Lung (tissue), 12 donors: ENCODE results near the gene LLPH. TPM values are rescaled to one million over a fixed set of nuclear protein-coding genes. Genes with fewer than 3 reads are reported as not detected.

Experiments used
- ATAC-seq: fragments of 200-7000 bp; cut with Tn5 transposase; one replicate; pipeline ENCODE4 v1.9.1; 2020; ENCODE audit warnings: moderate number of reproducible peaks; ENCODE audit not compliant: insufficient read depth, low FRiP score
- DNase-seq, 3 donors: peaks; one replicate each; pipeline ENCODE4 v3.0.0-alpha.2; 2013 to 2017
- H3K27ac ChIP-seq, 2 donors: one replicate each; pipeline ENCODE4 v1.5.1; 2013; ENCODE audit warnings: mild to moderate bottlenecking in 2 of 2, moderate library complexity in 2 of 2, control low read depth in 1 of 2, inconsistent platforms in 1 of 2, low read depth in 1 of 2, low read length in 1 of 2
- H3K27me3 ChIP-seq, 3 donors: one replicate each; pipeline ENCODE4 v1.5.1; 2013; ENCODE audit warnings: low read length in 2 of 3; ENCODE audit not compliant: control insufficient read depth in 3 of 3, insufficient read depth in 3 of 3
- H3K36me3 ChIP-seq, 4 donors: one replicate each; pipeline ENCODE4 v1.5.1; 2013; ENCODE audit warnings: low read length in 4 of 4, mild to moderate bottlenecking in 1 of 4, moderate library complexity in 1 of 4; ENCODE audit not compliant: control insufficient read depth in 4 of 4, insufficient read depth in 4 of 4
- H3K4me1 ChIP-seq, 5 donors: one replicate each; pipeline ENCODE4 v1.5.1; 2013; ENCODE audit warnings: low read length in 5 of 5, mild to moderate bottlenecking in 2 of 5, moderate library complexity in 1 of 5; ENCODE audit not compliant: control insufficient read depth in 5 of 5, insufficient read depth in 5 of 5
- H3K4me3 ChIP-seq: one replicate; pipeline ENCODE4 v1.5.1; 2013; ENCODE audit warnings: mild to moderate bottlenecking, control low read depth, moderate library complexity
- H3K9ac ChIP-seq, 2 donors: one replicate each; pipeline ENCODE4 v1.5.1; 2013; ENCODE audit warnings: low read length in 2 of 2, control low read depth in 1 of 2; ENCODE audit not compliant: insufficient read depth in 1 of 2
- H3K9me3 ChIP-seq, 4 donors: one replicate each; pipeline ENCODE4 v1.5.1; 2013; ENCODE audit warnings: low read length in 3 of 4, mild to moderate bottlenecking in 1 of 4, moderate library complexity in 1 of 4; ENCODE audit not compliant: control insufficient read depth in 4 of 4, insufficient read depth in 3 of 4
- WGBS, 2 donors: extraction: QIAGEN DNeasy Blood & Tissue Kit; methylation state at CpG; one replicate each; pipeline ENCODE4 v1.1.7; 2013; 5-methylcytosine and 5-hydroxymethylcytosine counted together
- polyA plus RNA-seq, 2 donors: library from polyadenylated mRNA; stranded (reverse); fragments of 200-250 nt; gene quantifications; one replicate each; pipeline ENCODE4 v1.2.1, GENCODE V29; 2013
- total RNA-seq, 2 donors: library from RNA; depleted of rRNA in 1 of 2; stranded (reverse); fragments of >200 nt in 1 of 2; gene quantifications; one replicate each; pipeline ENCODE4 v1.2.1, GENCODE V29; 2014 to 2021
- TF ChIP-seq, protein P1 (sequence below): IDR thresholded peaks from 2 replicates; pipeline ENCODE4 v1.5.1; 2012; ENCODE audit warnings: mild to moderate bottlenecking; ENCODE audit errors: control extremely low read depth, extremely low read depth
- donor health status: control.
- donor health status: control.
- donor health status: Bipolar disorder and iron deficiency.
- donor health status: healthy.
- donor health status: DM: yes; HTN: yes; CAD: no.

The LLPH gene
- total and polyA plus RNA-seq, 4 donors: 7.9 to 25.9 (median 16.2) TPM

DNA sequence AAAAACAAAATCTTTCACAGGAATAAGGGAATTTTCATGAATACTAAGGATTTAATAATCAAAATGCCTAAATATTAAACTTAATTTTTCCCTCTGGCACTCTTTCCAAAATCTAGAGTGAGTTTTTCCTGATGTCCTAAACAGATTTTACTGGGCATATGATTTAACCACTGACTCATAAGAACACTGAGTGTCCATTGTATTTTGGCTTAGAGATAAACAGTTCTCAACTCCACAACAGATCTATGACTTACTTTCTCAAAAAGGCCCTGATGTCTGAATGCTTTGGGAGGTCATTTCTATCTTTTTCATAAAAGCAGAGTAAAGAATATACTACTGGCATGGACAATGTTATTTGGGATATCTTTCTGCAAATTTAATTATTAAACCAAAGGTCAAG, 24.2 kb upstream of the LLPH start:
- DNase-seq (no peak), ATAC-seq (no peak)
- Histone ChIP-seq H3K9me3 (no peaks in the 10 kb centered on the region), H3K4me3 (no peak overlapping the region), H3K27me3 (no peaks in the 10 kb centered on the region), H3K27ac (peak overlapping the region in 1 of 2 donors; percentile 60), H3K36me3 (peaks cover 2 to 17% (median 5%) of the 10 kb centered on the region in 4 donors), H3K9ac (no peak overlapping the region), H3K4me1 (peaks cover 0 to 11% (median 0%) of the 10 kb centered on the region in 5 donors)
- TF ChIP-seq, protein P1, sequence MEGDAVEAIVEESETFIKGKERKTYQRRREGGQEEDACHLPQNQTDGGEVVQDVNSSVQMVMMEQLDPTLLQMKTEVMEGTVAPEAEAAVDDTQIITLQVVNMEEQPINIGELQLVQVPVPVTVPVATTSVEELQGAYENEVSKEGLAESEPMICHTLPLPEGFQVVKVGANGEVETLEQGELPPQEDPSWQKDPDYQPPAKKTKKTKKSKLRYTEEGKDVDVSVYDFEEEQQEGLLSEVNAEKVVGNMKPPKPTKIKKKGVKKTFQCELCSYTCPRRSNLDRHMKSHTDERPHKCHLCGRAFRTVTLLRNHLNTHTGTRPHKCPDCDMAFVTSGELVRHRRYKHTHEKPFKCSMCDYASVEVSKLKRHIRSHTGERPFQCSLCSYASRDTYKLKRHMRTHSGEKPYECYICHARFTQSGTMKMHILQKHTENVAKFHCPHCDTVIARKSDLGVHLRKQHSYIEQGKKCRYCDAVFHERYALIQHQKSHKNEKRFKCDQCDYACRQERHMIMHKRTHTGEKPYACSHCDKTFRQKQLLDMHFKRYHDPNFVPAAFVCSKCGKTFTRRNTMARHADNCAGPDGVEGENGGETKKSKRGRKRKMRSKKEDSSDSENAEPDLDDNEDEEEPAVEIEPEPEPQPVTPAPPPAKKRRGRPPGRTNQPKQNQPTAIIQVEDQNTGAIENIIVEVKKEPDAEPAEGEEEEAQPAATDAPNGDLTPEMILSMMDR: no peak

DNA sequence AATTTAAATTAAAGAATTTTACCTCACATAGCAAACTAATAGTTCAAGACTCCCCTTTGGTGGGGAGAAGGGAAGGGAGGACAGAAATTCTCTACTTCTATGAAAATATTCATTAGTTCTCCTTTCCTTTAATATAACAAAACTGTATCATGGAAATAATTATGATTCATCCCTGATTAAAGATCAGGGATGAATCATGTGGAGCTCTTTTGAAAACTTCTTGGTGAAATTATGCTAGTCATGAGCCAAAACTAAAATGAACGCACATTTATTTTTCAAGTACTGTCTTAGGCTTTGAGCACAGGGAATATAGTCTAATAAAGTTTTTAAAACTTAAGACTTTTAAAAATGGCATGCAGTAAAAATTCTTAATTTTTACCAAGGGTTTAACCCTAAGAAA, 22.2 kb upstream of the LLPH start:
- no peak overlapping the region for H3K27ac ChIP-seq
- ATAC-seq: no peak
- WGBS, 2 donors: 80 to 91% methylated on average over 1 of the region's 1 CpG

DNA sequence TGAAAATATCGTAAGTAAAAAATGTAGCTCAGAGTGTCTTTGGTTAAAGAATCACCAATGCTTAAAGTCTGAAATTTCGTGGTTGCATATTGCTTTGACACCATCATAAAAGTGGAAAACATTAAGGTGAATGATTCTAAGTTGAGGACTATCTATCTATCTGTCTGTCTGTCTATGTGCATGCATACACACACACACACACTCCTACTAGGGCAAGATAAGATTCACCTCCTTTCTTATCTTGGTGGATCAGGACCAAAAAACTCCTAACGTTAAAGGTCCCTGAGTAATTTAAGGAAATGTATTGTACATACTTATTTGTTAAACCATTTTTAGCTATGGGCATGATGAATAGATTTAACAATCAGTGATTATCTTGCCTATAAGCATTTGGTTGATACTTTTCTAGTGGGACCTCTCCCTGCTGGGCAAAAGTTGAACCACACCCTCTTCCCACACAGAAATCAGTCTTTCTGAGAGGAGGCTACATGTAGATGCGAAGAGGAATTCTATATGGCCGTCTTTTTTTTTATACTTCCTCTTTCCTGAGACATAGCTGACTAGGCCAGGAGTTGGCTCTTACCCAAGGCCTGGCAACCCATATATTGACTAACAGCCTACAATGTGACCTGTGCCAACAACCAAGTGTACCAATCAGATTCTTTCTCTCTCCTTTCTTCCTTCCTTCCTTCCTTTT, 19.3 kb upstream of the LLPH start:
- no peak overlapping the region for H3K9ac ChIP-seq
- ATAC-seq: no peak
- H3K27me3 ChIP-seq: no peaks in the 10 kb centered on the region
- peaks cover 0 to 8% (median 1%) of the 10 kb centered on the region in 5 donors for H3K4me1 ChIP-seq
- no peak for DNase-seq
- TF ChIP-seq, protein P1: no peak
- H3K9me3 ChIP-seq: no peaks in the 10 kb centered on the region
- H3K36me3 ChIP-seq: peaks cover 0 to 18% (median 2%) of the 10 kb centered on the region in 4 donors
- peak overlapping the region in 1 of 2 donors; percentile 33 for H3K27ac ChIP-seq
- no peak overlapping the region for H3K4me3 ChIP-seq
- WGBS, 2 donors: 53 to 69% methylated on average over 5 of the region's 5 CpGs

More for the DNA sequence above, 22.2 kb upstream of the LLPH start:
- DNase-seq: no peak
- Histone ChIP-seq H3K4me1 (peaks cover 0 to 11% (median 0%) of the 10 kb centered on the region in 5 donors), H3K27me3 (no peaks in the 10 kb centered on the region), H3K9ac (no peak overlapping the region), H3K9me3 (no peaks in the 10 kb centered on the region), H3K36me3 (peaks cover 0 to 18% (median 1%) of the 10 kb centered on the region in 4 donors), H3K4me3 (no peak overlapping the region)
- TF ChIP-seq, protein P1: no peak
